Vagina (tissue), 2 donors: ENCODE measurements around the gene RAB24.

Experiments
- CTCF ChIP-seq, 3 experiments: fragments of 450-650 bp in 2 of 3; fragments of 200-600 bp in 1 of 3; sonication (generic) in 1 of 3; IDR thresholded peaks; one replicate each; pipeline ENCODE4 v1.5.1; 2017 to 2019; ENCODE audit warnings: antibody characterized with exemption in 3 of 3, mild to moderate bottlenecking in 2 of 3, moderate library complexity in 2 of 3
- POLR2AphosphoS5 ChIP-seq, 2 donors: sonication (generic); formaldehyde crosslinking; IDR thresholded peaks; one replicate each; pipeline ENCODE4 v1.9.0; 2017; ENCODE audit warnings: antibody characterized with exemption in 2 of 2, mild to moderate bottlenecking in 2 of 2, low read depth in 1 of 2; ENCODE audit not compliant: insufficient read depth in 1 of 2

- peak; percentile 28 to 86 for TF ChIP-seq POLR2AphosphoS5 (IDR thresholded peaks at IDR 0.05; ENCODE audit: insufficient read depth in 1 of 2, low read depth in 1 of 2)
- TF ChIP-seq CTCF (IDR thresholded peaks at IDR 0.05) = peak in 1 of 3 experiments; percentile 47
Measured at GRCh38 chr5:177303121-177303924, at the start of gene RAB24, which contains the start of gene PRELID1.
